Heart right ventricle (tissue), 16 donors: ENCODE data around the gene SHC2. TPM values are rescaled to one million over a fixed set of nuclear protein-coding genes. Genes with fewer than 3 reads are reported as not detected.

Experiments used
- ATAC-seq, 8 donors: fragments of 200-7000 bp; cut with Tn5 transposase; one replicate each; pipeline ENCODE4 v1.9.1; 2020; ENCODE audit warnings: mild to moderate bottlenecking in 8 of 8, moderate library complexity in 8 of 8, moderate number of reproducible peaks in 1 of 8
- DNase-seq, 2 donors: peaks; one replicate each; pipeline ENCODE4 v3.0.0-alpha.2; 2020
- H3K27ac ChIP-seq, 10 donors: fragments of 200-600 bp; sonication (generic) in 2 of 10; one replicate each; pipeline versions ENCODE4 v1.5.0 to v1.8.0; 2020 to 2022; ENCODE audit warnings: mild to moderate bottlenecking in 3 of 10
- H3K27me3 ChIP-seq, 7 donors: fragments of 200-600 bp; one replicate each; pipeline ENCODE4 v1.8.0; 2021 to 2022; ENCODE audit warnings: mild to moderate bottlenecking in 2 of 7
- H3K36me3 ChIP-seq, 9 donors: fragments of 200-600 bp; sonication (generic) in 1 of 9; one replicate each; pipeline versions ENCODE4 v1.5.0 to v1.8.0; 2020 to 2022; ENCODE audit warnings: mild to moderate bottlenecking in 2 of 9
- H3K4me1 ChIP-seq, 9 donors: fragments of 200-600 bp; sonication (generic) in 1 of 9; one replicate each; pipeline versions ENCODE4 v1.5.0 to v1.8.0; 2020 to 2022; ENCODE audit warnings: mild to moderate bottlenecking in 4 of 9
- H3K4me3 ChIP-seq, 10 donors: fragments of 200-600 bp; sonication (generic) in 2 of 10; one replicate each; pipeline versions ENCODE4 v1.5.0 to v1.8.0; 2020 to 2022; ENCODE audit warnings: mild to moderate bottlenecking in 7 of 10, moderate library complexity in 2 of 10
- H3K9me3 ChIP-seq, 11 donors: fragments of 200-600 bp in 10 of 11; sonication (generic) in 2 of 11; one replicate each; pipeline versions ENCODE4 v1.5.0 to v1.8.0; 2013 to 2022; ENCODE audit warnings: mild to moderate bottlenecking in 2 of 11, control low read depth in 1 of 11, moderate library complexity in 1 of 11
- CTCF ChIP-seq, 9 donors: fragments of 200-600 bp; sonication (generic) in 2 of 9; IDR thresholded peaks; one replicate each; pipeline versions ENCODE4 v1.5.0 to v1.8.0; 2021 to 2022; ENCODE audit warnings: antibody characterized with exemption in 9 of 9, mild to moderate bottlenecking in 5 of 9, moderate library complexity in 1 of 9
- WGBS, 2 donors: extraction: QIAGEN DNeasy Blood & Tissue Kit; methylation state at CpG; one replicate each; pipeline ENCODE4 v1.1.7; 2013; ENCODE audit warnings: inconsistent platforms in 1 of 2; 5-methylcytosine and 5-hydroxymethylcytosine counted together
- intact Hi-C, 10 donors: fragments of 100-400 bp; cut with DNase I; formaldehyde crosslinking; loops; one replicate each; pipeline versions ENCODE4 v1.11.1 to v1.14.2; 2022
- polyA plus RNA-seq, 2 donors: library from polyadenylated mRNA; stranded (reverse); fragments of 200-250 nt; gene quantifications; one replicate each; pipeline ENCODE4 v1.2.3, GENCODE V29; 2013
- total RNA-seq, 10 donors: library from RNA; stranded (reverse); fragmentation: NEBNext Ultra II Directional in 3 of 10; extraction: Animal tissue kit (Norgen Biotek cat#: 25700) in 3 of 10; gene quantifications; one replicate each; pipeline versions ENCODE4 v1.2.1 to v1.2.4, GENCODE V29; 2021 to 2023
- donor health status: Arrhythmogenic right ventricular cardiomyopathy.
- donor health status: ischemic (EF 13 %, LVEDD 7.1; RV severe dilation, severe dysfunction).
- donor health status: healthy with polysubstance abuse.
- donor health status: DM: no; HTN: yes; CAD: no.
- donor health status: DM: no; HTN: no; CAD: no.
- donor health status: ischemic (EF 25% LVEDD 6.9; RV normal size, moderate dysfunction).
- donor health status: ischemic (EF 25% LVEDD 5.7; RV mildly dilated, moderate dysfunction).
- donor health status: healthy.
- donor health status: DM: yes; HTN: yes; CAD: no.
- donor health status: Ischemic cardiomyopathy.
- donor health status: ischemic (EF 35%, LVEDD 5.7; RV mildly dilated, moderate dysfunction).
- donor health status: nonischemic (EF 11% LVEDD 7.7; RV severe dilation, severe dysfunction).
- donor health status: DM: yes; HTN: yes; CAD: no.
- donor health status: PGD.
- donor health status: ischemic (EF 29% LVEDD 5.4; RV normal size, mild dysfunction).
- donor health status: nonischemic (EF 23%, LVEDD 6.1; RV moderate dilation, normal function).

SHC2 gene
- total and polyA plus RNA-seq, 12 donors, result 7.7 to 33.5 (median 12.4) TPM

GRCh38 chr19:457636-458035, 3.2 kb downstream of the SHC2 start:
- intact Hi-C loops, result no loop called here
- no peak for TF ChIP-seq CTCF (IDR thresholded peaks at IDR 0.05)
- WGBS, 2 donors, result 94 to 95% methylated on average over 30 of the region's 30 CpGs
- peaks cover 0 to 8% (median 0%) of the 10 kb centered on the region in 9 donors for H3K36me3 ChIP-seq
- peaks cover 0 to 19% (median 17%) of the 10 kb centered on the region in 9 donors for H3K4me1 ChIP-seq
- no peak for DNase-seq
- ATAC-seq, result no peak
- no peak overlapping the region for H3K4me3 ChIP-seq
- H3K27ac ChIP-seq, result no peak overlapping the region
- H3K9me3 ChIP-seq, result no peaks in the 10 kb centered on the region
- peaks cover 0 to 27% (median 0%) of the 10 kb centered on the region in 7 donors for H3K27me3 ChIP-seq

- intact Hi-C loops, result no loop called here
- Histone ChIP-seq H3K9me3 (no peaks in the 10 kb centered on the region), H3K27ac (no peak overlapping the region), H3K4me3 (no peak overlapping the region), H3K27me3 (peaks cover 0 to 17% (median 0%) of the 10 kb centered on the region in 7 donors), H3K36me3 (peaks cover 0 to 11% (median 0%) of the 10 kb centered on the region in 9 donors), H3K4me1 (peaks cover 0 to 14% (median 11%) of the 10 kb centered on the region in 9 donors)
- no peak for ATAC-seq
- WGBS, 2 donors, result 91% methylated on average over 18 of the region's 18 CpGs
- TF ChIP-seq CTCF (IDR thresholded peaks at IDR 0.05), result no peak
- no peak for DNase-seq
These were observed 4.2 kb downstream of the SHC2 start for GRCh38 chr19:456547-457110.

- Histone ChIP-seq H3K9me3 (peaks cover 0 to 3% (median 0%) of the 10 kb centered on the region in 11 donors), H3K4me1 (peaks cover 0 to 7% (median 5%) of the 10 kb centered on the region in 9 donors), H3K27me3 (peaks cover 0 to 11% (median 0%) of the 10 kb centered on the region in 7 donors), H3K27ac (no peak overlapping the region), H3K36me3 (peaks cover 0 to 11% (median 0%) of the 10 kb centered on the region in 9 donors), H3K4me3 (no peak overlapping the region)
- WGBS, 2 donors, result 91 to 92% methylated on average over 31 of the region's 31 CpGs
- TF ChIP-seq CTCF (IDR thresholded peaks at IDR 0.05), result no peak
- ATAC-seq (no peak), DNase-seq (no peak)
- intact Hi-C loops, result no loop called here
These were observed 4.8 kb downstream of the SHC2 start for GRCh38 chr19:455851-456546.

GRCh38 chr19:455031-455705, 5.7 kb downstream of the SHC2 start:
- WGBS, 2 donors, result 95 to 97% methylated on average over 39 of the region's 39 CpGs
- Histone ChIP-seq H3K4me1 (peaks cover 0 to 7% (median 4%) of the 10 kb centered on the region in 9 donors), H3K9me3 (peaks cover 0 to 8% (median 0%) of the 10 kb centered on the region in 11 donors), H3K36me3 (peaks cover 0 to 11% (median 0%) of the 10 kb centered on the region in 9 donors), H3K27me3 (peaks cover 0 to 7% (median 0%) of the 10 kb centered on the region in 7 donors), H3K4me3 (no peak overlapping the region), H3K27ac (no peak overlapping the region)
- no peak for DNase-seq
- TF ChIP-seq CTCF (IDR thresholded peaks at IDR 0.05), result no peak
- no peak for ATAC-seq
- intact Hi-C loops, result no loop called here
